Neutrophil (primary cell): ENCODE measurements around the gene LAMC1.

Experiments
- H3K27ac ChIP-seq: fragments of 200-600 bp; sonication (generic); 2 replicates; pipeline ENCODE4 v1.5.1; 2016; ENCODE audit warnings: mild to moderate bottlenecking, moderate library complexity
- H3K27me3 ChIP-seq: fragments of 200-600 bp; sonication (generic); 2 replicates; pipeline ENCODE4 v1.6.0; 2016; ENCODE audit warnings: mild to moderate bottlenecking
- H3K36me3 ChIP-seq: fragments of 200-600 bp; sonication (generic); 2 replicates; pipeline ENCODE4 v1.5.1; 2017
- H3K4me1 ChIP-seq, 2 experiments: fragments of 200-600 bp in 1 of 2; sonication (generic) in 1 of 2; 1 replicate in 1 of 2; 2 replicates in 1 of 2; pipeline versions ENCODE4 v1.5.1 to v1.6.1; 2013 to 2016; ENCODE audit warnings: low read depth in 1 of 2, low read length in 1 of 2, mild to moderate bottlenecking in 1 of 2, moderate library complexity in 1 of 2; ENCODE audit not compliant: control insufficient read depth in 1 of 2, insufficient read depth in 1 of 2
- H3K4me3 ChIP-seq, 2 experiments: fragments of 200-600 bp in 1 of 2; sonication (generic) in 1 of 2; 1 replicate in 1 of 2; 2 replicates in 1 of 2; pipeline ENCODE4 v1.5.1; 2013 to 2016; ENCODE audit warnings: low read depth in 1 of 2, low read length in 1 of 2, mild to moderate bottlenecking in 1 of 2, moderate library complexity in 1 of 2
- H3K9me3 ChIP-seq: fragments of 200-600 bp; sonication (generic); 2 replicates; pipeline ENCODE4 v1.5.1; 2016
- TF ChIP-seq, protein P1 (sequence below): fragments of 200-600 bp; sonication (generic); IDR thresholded peaks from 2 replicates; pipeline ENCODE4 v1.5.1; 2016; ENCODE audit warnings: antibody characterized with exemption

Gene LAMC1

DNA sequence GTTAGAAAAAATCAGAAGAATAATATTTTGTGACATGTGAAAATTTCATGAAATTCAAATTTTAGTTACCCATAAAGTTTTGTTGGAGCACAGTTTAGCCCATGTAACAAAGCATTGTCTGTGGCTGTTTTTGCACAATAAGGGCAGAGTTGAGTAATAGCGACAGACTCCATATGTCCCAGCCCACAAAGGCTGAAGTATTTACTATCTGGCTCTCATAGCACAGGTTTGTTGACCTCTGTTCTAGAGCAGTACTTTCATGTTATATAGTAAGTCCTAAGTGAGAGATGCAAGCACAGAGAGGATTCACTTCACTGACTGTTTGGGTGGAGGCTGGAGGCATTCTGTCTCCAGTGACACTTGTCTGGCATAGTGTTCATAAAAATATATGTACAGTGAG lies 6.8 kb downstream of the LAMC1 start:
- Histone ChIP-seq H3K36me3 (no peaks in the 10 kb centered on the region), H3K4me3 (no peak overlapping the region), H3K9me3 (no peaks in the 10 kb centered on the region), H3K27me3 (peaks cover 39% of the 10 kb centered on the region), H3K4me1 (peaks cover 5% of the 10 kb centered on the region in 2 experiments), H3K27ac (no peak overlapping the region)
- TF ChIP-seq, protein P1, sequence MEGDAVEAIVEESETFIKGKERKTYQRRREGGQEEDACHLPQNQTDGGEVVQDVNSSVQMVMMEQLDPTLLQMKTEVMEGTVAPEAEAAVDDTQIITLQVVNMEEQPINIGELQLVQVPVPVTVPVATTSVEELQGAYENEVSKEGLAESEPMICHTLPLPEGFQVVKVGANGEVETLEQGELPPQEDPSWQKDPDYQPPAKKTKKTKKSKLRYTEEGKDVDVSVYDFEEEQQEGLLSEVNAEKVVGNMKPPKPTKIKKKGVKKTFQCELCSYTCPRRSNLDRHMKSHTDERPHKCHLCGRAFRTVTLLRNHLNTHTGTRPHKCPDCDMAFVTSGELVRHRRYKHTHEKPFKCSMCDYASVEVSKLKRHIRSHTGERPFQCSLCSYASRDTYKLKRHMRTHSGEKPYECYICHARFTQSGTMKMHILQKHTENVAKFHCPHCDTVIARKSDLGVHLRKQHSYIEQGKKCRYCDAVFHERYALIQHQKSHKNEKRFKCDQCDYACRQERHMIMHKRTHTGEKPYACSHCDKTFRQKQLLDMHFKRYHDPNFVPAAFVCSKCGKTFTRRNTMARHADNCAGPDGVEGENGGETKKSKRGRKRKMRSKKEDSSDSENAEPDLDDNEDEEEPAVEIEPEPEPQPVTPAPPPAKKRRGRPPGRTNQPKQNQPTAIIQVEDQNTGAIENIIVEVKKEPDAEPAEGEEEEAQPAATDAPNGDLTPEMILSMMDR = no peak

DNA sequence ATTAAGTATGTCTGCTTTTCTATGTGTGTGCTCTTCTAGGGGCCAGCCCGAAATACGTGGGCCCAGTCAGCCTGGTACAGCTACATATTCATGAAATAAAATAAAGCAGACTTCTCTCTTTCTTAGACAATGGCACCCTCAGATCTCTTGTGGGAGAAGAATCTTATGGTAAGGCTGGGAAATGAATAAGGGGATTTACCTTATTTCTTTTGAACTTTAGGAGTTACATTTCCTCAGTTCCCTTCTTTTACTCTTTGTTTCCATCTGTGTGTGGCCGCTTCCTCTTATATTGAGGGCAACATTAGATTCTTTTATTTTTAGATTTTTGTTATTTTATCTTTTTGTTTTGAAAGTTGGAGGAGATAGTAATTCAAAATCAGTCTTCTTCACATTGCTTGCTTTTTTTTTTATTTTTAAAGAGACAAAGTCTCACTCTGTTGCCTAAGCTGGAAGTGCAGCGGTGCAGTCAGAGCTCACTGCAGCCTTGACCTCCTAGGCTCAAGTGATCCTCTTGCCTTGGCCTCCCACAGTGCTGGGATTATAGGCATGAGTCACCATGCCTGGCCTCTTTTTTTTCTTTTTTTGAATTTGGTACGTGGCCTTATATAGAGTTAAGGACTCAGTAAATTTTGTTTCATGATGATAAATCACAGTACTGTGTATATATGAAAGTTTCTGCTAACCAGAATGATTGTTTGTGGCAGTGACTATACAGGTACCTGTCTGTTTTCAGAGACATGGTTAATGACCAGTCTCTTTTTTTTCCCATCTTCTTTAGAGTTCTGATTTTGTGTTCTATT lies 9.1 kb downstream of the LAMC1 start:
- H3K27me3 ChIP-seq = peaks cover 16% of the 10 kb centered on the region
- no peaks in the 10 kb centered on the region for H3K9me3 ChIP-seq
- H3K36me3 ChIP-seq = no peaks in the 10 kb centered on the region
- TF ChIP-seq, protein P1 = no peak
- no peak overlapping the region for H3K4me3 ChIP-seq
- no peak overlapping the region for H3K27ac ChIP-seq
- H3K4me1 ChIP-seq = peaks cover 5 to 10% of the 10 kb centered on the region in 2 experiments

DNA sequence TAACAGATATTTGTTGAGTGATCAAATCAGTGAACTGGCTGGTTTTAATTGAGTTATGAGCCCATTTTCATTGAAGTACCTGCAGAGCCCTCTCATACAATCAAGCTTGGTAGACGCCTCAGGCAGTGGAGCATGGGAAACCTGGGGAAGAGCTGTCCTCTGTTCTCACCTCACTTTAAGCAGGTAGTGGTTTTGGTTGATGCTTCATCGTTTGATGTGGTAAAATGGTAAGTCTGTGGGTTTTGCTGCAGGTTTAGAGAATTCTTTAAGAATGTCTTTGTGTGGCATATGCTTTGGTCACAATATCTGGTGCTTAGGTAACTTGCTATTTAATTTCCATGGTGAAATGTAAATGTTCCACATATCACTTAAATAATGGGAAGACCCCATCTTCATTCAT lies 10.0 kb downstream of the LAMC1 start:
- no peaks in the 10 kb centered on the region for H3K9me3 ChIP-seq
- H3K36me3 ChIP-seq = no peaks in the 10 kb centered on the region
- H3K4me3 ChIP-seq = no peak overlapping the region
- H3K4me1 ChIP-seq = peaks cover 5 to 10% of the 10 kb centered on the region in 2 experiments
- H3K27ac ChIP-seq = no peak overlapping the region
- H3K27me3 ChIP-seq = peaks cover 8% of the 10 kb centered on the region
- TF ChIP-seq, protein P1 = no peak

DNA sequence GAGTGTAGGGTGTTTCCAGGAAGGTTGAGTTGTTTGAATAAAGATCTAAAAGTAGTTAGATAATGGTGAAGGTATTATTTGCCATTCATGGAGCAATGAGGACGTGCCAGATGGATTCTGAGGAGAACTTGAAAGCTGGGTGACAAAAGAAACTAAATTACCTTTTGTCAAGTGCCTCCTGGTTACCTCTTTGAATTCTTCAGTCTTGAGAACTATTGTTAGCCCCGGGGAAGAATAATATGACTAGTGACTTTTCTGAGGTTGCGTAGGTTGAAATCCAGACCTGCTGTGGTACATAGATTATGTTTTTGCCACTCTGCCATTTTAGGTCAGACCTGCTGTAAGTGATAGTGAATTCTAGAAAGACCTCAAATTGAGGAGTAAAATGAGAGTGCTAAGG lies 11.5 kb downstream of the LAMC1 start:
- H3K4me1 ChIP-seq = peaks cover 5 to 10% of the 10 kb centered on the region in 2 experiments
- TF ChIP-seq, protein P1 = no peak

DNA sequence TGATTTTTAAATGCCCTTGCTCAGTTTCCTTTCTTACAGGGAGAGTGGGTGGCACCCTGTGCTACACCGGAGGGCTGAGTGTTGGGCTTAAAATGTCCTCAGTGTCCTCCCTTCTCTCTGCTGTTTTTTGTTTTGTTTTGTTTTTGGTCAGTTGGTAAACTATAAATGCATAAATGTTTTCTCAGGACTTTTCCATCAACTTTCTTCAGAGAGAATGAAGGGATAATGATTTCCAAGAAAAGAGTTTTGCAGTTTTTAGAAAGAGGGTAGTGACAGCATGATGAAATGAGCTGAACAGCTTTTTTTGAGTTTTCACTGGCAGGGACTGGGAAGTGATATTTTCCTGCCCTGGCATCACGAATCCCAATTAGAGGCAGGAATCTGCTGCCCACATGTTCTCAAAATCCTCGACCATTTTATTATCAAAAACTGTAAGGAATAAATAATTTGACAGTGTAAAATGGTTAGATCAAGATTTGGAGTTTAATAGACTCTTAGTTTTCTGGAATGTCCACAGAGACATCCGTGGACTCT lies 15.2 kb downstream of the LAMC1 start:
- Histone ChIP-seq H3K4me1 (peaks cover 7 to 12% of the 10 kb centered on the region in 2 experiments), H3K4me3 (no peak overlapping the region), H3K27me3 (no peaks in the 10 kb centered on the region), H3K36me3 (no peaks in the 10 kb centered on the region), H3K9me3 (no peaks in the 10 kb centered on the region), H3K27ac (no peak overlapping the region)
- TF ChIP-seq, protein P1 = no peak

More for the DNA sequence above, 11.5 kb downstream of the LAMC1 start:
- H3K4me3 ChIP-seq = no peak overlapping the region
- H3K27ac ChIP-seq = no peak overlapping the region
- H3K27me3 ChIP-seq = no peaks in the 10 kb centered on the region
- no peaks in the 10 kb centered on the region for H3K9me3 ChIP-seq
- H3K36me3 ChIP-seq = no peaks in the 10 kb centered on the region
